GM12872 (cell line): ENCODE results near the gene NACC1.

Experiments
- CTCF ChIP-seq: IDR thresholded peaks from 3 replicates; pipeline ENCODE4 v1.5.1; 2011; ENCODE audit warnings: low read depth, mild to moderate bottlenecking, low read length, moderate library complexity; ENCODE audit not compliant: insufficient read depth

NACC1 gene

GRCh38 chr19:13127811-13128575 is 9.9 kb downstream of the NACC1 start:
- TF ChIP-seq CTCF: no peak

- no peak for TF ChIP-seq CTCF
Measured at GRCh38 chr19:13128583-13128982, 10.5 kb downstream of the NACC1 start.

GRCh38 chr19:13129384-13129783 is 11.3 kb downstream of the NACC1 start:
- no peak for TF ChIP-seq CTCF

- no peak for TF ChIP-seq CTCF
Measured at GRCh38 chr19:13130886-13131490, 12.9 kb downstream of the NACC1 start.

GRCh38 chr19:13132471-13133180 is 14.6 kb downstream of the NACC1 start:
- TF ChIP-seq CTCF: no peak

GRCh38 chr19:13133241-13133870 is 15.3 kb downstream of the NACC1 start:
- no peak for TF ChIP-seq CTCF

GRCh38 chr19:13134626-13135025 is 16.6 kb downstream of the NACC1 start:
- TF ChIP-seq CTCF: no peak
